Raji (cell line): Measurements from ENCODE around the gene RNF43.

Experiments
- POLR2A ChIP-seq: IDR thresholded peaks from 2 replicates; pipeline ENCODE4 v1.6.1; 2011; ENCODE audit warnings: low read depth, low read length, control low read depth; ENCODE audit not compliant: insufficient read depth

The RNF43 gene

GRCh38 chr17:58378733-58379510 lies 38.4 kb downstream of the RNF43 start:
- TF ChIP-seq POLR2A: no peak

DNA sequence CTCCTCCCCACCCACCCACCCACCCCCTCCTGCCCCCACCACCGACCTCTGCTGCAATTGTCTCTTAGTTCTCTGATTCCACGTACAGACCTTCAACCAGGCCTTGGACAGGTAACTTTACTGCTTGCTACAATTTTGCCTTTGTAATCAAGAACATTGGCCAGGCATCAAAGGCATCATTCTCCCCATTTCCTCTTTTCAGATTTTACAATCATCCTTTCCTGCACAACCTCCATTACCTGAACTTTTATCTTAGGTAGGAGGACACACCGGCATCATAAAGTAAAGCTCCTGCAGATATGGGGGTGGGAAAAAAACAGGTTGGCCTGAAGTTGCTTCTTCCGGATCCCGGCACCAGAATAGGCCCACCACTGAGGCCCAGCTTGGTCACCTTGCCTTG lies 39.7 kb downstream of the RNF43 start:
- TF ChIP-seq POLR2A: no peak

DNA sequence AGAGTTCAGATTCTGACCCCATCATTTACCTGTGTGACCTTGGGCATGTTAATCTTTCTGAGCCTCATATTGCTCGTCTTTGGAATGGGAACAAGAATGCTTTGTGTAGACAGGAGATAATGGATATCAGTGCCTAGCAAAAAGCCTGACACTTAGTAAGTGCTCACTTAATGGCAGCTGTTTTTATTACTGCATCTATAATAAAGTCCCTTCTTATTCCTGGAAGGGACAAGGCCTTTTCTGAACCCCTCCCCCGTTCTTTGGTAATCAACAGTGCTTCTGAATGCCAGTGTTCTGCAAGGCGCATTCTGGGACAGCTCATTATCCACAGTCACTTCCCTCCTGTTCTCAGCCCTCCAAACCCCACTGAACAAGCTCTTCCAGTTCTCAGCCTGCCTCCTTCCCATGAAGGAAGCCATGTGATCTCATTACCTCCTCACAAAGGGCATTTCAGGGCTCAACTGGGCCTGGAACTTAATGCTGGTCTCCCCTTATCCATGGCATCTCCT lies 40.2 kb downstream of the RNF43 start:
- no peak for TF ChIP-seq POLR2A

DNA sequence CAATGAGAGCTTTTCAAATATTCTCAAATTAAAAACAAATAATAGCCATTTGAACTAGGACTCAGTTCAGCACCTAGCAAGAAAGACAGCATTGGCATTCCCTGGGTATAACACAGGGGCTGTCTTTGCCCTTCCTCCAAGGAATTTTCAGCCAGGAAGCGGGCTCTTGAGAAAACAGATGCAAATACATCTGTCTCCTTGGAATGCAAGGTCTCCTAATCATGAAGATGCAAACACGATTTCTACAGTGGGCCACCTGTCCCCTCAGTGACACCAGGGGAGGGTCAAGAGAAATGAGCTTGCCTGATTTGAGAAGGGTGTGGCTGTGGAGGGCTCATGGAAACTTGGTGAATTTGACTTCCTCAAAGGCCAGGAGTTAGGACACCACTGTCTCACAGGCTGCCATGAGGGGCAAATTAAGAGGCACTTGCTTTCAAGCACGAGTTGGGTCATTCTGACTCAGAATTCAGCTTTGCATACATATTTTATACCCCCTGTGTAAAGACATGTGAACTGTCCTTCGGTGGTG lies 40.8 kb downstream of the RNF43 start:
- no peak for TF ChIP-seq POLR2A

DNA sequence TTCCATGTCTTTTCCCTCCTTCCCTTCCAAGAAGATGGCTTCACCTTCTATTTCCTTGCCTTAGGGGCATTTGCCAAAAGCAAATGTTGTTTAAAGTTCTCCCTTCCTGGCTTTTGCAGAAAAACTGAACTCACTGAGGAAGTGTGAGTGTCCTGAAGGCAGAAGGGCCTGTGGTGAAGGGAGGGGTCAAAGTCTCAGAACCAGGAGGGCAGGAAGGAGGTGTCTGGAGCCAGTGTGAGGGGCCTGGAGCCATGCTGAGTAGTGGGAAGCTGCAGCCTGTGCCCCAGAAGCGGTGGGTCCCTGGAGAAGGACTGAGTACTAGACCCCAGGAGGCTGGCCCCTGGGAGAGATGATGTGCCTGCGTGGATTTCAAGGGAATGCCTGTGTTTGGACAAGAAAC lies 41.5 kb downstream of the RNF43 start:
- TF ChIP-seq POLR2A: no peak

GRCh38 chr17:58375256-58375655 lies 42.1 kb downstream of the RNF43 start:
- TF ChIP-seq POLR2A: no peak

GRCh38 chr17:58373923-58374322 lies 43.4 kb downstream of the RNF43 start:
- no peak for TF ChIP-seq POLR2A

DNA sequence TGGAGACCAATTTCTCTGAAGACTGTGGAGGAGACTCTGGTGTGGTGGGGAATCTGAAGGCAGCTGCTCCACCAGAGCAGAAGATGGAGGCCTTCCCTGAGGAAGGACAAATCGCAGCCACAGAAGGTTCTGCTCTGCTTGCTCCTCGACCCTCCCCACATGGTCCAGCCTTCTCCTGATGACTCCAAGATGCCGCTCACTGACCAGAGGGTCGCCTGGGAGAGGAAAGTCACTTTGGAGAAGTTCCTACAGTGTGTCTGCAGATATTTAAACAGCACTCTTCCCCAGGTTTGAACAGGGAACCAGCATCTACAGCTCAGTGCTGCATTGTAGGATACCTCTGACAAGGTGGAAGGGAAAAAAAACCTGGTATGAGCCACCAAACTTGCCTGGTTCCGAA lies 44.3 kb downstream of the RNF43 start:
- no peak for TF ChIP-seq POLR2A

- TF ChIP-seq POLR2A: no peak
These were observed 45.9 kb downstream of the RNF43 start for GRCh38 chr17:58371300-58371950.

- no peak for TF ChIP-seq POLR2A
These were observed 46.6 kb downstream of the RNF43 start for GRCh38 chr17:58370716-58371115.

DNA sequence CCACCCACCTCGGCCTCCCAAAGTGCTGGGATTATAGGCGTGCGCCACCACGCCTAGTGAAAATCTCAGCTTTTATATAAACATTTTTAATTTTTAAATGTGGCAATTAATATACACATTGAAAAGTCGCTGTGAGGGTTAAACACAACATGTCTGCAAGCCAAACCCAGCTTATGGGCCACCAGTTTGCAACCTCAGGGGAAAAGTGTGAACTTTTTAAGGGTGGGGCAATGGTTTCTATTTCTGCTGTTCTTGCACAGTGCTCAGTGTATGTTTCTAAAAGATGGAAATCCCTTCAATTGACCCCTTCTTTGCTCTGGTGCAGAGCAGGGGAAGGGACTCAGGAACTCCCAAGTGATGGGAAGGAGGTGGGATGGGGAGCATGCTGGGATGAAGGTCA lies 47.0 kb downstream of the RNF43 start:
- TF ChIP-seq POLR2A: no peak

DNA sequence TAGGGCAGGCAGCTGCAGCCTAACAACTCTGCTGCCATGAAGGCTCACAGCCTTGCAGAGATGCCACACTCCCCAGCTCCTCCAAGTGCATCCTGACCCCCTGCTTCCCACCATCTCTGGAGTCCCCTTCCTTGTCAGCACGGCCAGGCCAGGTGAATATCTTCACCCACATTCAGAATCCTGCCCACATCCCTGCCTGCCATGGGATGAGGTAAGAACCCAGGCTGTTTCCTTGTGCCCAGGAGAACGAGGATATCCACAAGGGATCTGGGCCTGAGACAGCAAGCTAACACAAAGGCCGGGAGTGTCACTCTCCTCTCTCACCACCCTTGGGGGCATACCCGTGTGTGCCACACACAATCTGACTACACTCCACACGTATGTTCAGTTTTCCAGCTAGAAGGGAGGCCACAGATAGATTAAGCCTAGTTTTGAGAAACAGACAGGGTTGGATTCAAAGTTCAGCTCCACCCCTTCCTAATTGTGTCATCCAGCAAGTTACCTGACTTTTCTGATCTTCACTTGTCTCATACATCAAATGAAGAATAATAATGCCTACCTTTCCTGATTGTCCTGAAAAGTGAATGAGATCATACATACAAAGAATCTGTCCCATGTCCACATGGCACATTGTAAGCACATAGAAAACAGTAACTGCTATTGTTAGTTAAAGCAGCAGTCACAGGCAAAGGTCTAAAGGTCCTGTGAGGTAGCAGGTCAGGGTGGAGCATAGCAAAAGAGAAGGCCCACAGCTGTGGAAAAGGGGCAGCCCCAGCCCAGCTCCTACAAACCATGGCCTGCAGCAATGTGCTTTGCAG lies 47.9 kb downstream of the RNF43 start:
- no peak for TF ChIP-seq POLR2A

- TF ChIP-seq POLR2A: no peak
These were observed 48.5 kb downstream of the RNF43 start for GRCh38 chr17:58368860-58369213.
